Inflammatory macrophage treated with lipopolysaccharide for 1 hour (primary cell): ENCODE results near the gene DOK7.
"Not testable (repeated sequence)": the region's sequence is repeated elsewhere in the genome, so short reads cannot be mapped to it uniquely, and the experiment has no call there.

ENCODE experiments used
- DNase-seq, 2 donors: peaks; one replicate each; pipeline ENCODE4 v3.0.0-alpha.2; 2020 to 2022

DOK7 gene

DNA sequence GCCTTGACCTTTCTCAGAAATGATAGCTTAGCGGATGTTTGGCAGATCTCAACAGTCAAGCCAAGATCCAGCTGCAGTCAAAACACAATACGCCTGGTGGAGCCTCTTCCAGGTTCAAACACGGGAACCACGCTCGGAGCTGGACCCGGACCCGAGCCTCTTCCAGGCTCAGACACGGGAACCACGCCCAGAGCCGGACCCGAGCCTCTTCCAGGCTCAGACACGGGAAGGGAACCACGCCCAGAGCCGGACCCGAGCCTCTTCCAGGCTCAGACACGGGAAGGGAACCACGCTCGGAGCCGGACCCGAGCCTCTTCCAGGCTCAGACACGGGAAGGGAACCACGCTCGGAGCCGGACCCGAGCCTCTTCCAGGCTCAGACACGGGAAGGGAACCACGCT is 48.5 kb downstream of the DOK7 start:
- not testable (repeated sequence) for DNase-seq

DNA sequence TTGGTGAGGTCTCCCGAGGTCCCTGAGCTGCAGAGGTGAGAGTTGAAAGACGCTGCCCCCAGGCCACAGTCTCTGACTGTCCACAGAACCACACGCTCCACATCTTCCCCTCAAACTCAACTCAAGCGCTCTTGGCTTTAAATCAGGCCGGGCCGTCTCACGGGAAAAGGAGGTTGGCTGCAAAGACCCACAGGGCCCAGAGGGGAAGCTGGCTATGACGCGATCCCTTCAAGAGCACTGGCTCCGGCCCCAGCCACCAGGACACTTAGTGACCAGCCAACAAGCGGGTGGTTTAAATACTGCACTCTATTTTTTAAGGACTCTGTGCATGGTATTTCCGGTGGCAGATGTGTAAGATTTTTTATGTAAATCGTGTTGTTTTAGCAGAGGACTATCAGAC is 49.2 kb downstream of the DOK7 start:
- no peak for DNase-seq

GRCh38 chr4:3512719-3513118 is 49.6 kb downstream of the DOK7 start:
- no peak for DNase-seq

- DNase-seq: no peak
Observed at GRCh38 chr4:3513807-3514206, 50.7 kb downstream of the DOK7 start.

- DNase-seq: no peak
Observed at GRCh38 chr4:3514221-3514780, 51.2 kb downstream of the DOK7 start.

GRCh38 chr4:3514806-3515501 is 51.8 kb downstream of the DOK7 start:
- no peak for DNase-seq

- DNase-seq: no peak
Observed at GRCh38 chr4:3515646-3516045, 52.5 kb downstream of the DOK7 start.

DNA sequence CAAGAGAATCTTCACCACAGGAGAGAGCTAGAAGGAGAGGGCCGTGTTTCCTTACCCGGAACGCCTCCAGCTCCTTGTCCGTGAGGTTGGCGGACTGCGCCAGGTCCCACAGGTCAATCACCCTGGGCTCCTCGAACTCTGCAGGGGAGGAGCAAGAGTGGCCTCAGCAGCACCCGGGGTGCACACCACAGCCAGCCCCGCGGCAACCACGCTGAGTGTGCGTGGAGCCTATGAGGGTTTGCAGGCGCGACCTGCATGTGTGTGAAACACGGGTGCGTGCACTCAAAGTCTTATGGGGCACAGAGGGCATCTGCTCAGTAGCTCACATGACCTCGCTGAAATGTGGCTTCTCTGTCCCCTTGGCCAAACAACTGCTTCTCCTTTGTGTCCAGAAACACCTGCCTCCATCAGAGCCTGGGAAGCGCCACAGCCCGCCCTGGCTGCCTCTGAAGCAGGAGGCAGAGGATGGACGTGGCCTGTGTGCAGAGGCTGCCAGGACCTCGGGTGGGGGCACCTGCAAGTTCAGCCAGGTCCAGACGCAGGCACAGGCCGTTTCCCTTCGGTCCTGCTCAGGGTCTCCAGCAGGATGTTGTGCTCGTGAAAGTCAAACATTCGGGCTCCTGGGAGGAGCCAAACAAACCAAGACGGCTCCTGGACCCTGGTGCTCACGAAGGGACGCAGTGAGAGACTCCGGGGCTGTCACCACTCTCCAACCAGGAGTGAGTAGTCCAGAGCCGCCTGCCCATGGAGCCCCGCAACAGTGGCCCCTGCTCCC is 53.1 kb downstream of the DOK7 start:
- no peak for DNase-seq

GRCh38 chr4:3516836-3517730 is 54.0 kb downstream of the DOK7 start:
- no peak for DNase-seq

- DNase-seq: no peak
Observed at GRCh38 chr4:3517731-3518510, 54.8 kb downstream of the DOK7 start.

DNA sequence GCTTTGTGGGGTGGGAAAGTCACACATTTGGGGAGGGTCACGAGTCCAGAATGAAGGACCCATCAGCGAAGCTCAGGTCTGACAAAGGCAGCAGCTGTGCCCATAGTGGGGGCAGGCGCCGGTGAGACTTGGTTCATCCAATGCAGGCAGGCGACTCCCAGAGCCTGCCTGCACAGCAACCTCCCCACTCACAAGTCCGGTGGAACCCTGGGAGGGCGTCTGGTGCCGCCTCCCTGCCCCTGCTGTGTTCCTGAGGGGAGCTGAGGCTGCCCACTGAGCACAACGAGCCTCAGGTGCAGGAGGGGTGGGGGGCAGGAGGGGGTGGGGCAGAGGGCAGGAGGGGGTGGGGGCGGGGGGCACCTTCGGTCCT is 55.4 kb downstream of the DOK7 start:
- DNase-seq: no peak

DNA sequence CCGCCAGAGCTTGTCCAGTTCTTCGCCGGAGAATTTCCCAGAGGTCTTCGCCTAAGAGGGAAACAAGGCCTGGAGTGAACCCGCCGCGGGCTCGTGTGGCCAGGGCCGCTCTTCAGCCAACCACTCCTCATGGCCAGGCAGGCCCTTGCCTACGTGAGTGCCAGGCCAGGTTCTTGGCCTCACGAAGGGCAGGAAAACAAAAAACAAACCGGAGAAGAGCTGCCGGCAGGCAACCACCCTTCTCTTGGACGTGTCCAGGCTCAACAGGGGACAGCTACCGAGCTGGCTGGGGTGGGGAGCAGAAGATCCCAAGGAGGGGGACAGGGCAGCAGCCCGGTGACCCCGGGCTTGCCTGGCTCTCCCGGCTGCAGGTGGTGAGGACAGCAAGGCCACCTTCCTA is 55.8 kb downstream of the DOK7 start:
- no peak for DNase-seq

DNA sequence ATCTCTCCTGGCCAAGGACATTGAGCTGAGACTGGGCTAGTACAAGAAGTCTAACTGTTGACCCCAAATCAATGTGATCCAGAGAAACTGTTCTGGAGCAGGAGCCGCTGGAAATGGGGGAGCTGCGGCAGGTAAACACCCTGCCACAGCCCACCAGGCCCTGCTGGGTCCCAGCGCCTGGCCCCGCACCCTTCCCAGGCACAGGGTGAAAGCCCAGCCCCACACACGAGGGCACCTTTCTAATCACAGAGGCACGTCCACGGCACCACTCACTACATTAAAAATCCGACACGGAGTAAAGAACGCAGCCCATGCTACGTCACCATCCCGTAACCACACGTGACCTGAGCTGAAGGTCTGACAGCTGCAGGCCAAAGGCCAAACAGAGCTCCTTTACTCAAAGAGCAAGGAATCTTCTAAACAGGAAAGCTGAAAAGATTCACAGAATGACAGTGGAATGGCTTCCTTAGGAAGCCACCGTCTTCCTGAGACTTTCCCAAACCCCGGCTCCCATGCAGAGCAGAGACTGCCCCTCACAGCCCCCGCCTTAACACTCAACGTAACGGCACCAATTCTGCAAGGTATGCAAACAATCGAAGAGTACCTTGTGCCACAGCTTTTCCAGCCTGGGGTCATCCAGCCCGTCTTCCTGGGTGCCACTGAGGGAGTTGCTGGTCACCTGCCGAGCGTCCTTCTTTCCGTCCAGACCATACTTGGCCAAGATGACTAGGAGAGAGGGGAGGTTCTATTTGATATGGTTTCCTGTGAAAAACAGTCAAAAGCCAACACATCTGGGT is 56.6 kb downstream of the DOK7 start:
- DNase-seq: no peak

DNA sequence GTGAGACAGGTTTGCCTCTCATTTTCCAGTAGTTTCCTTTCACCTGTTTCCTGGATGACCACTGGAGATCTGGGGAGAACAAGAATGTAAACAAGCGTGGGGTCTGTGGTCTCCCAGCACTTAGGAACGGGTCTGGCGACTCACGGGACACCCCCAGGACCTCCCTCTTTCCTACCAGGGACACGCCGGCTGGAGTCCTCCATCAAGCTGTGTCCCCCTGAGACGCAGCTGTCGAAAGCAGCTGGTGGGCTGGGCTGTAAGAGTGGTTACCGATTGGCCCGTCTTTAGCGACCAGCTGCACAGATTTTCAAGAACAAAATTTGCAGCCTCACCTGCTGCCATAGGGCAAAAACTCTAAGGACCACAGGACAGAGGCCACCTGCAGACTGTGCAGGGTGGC is 57.2 kb downstream of the DOK7 start:
- no peak for DNase-seq

DNA sequence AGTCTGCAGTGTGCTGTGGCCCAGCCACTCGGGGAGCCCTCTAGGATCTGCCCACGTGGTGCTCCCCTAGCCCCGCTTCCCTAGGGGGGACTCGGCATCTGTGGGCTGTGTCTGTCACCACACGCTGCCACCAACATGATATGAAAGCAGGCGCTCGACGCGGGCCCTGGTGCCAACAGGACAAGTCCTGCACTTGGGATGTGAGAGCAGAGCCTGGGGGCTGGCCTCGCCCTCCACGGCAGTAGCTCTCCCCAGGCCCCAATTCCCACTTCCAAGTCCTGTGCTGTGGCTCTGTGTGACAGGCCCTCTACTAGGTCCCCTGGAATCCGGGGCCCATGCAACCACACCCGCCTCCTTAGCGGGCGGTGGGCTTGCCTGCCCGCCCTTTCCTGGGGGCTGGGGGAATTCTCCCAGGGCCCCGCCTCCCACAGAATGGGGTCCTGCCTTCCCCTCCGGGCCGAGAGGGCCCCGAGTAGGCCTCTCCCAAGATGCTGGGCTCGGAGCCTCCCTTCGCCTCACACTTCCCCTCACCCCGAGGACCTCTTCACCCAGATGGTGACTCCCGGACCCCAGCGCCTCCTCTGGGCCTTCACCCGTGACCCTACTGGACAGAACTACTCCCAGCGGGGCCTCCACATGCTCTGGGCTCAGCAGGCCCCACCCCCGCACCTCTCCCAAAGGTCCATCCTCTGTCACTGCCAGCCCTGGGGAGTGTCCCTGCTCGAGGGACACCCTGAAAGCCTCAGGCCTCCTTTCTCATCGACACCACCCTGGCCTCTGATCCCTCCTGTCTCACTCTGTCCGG is 57.9 kb downstream of the DOK7 start:
- DNase-seq: no peak

GRCh38 chr4:3521621-3522325 is 58.7 kb downstream of the DOK7 start:
- DNase-seq: no peak

DNA sequence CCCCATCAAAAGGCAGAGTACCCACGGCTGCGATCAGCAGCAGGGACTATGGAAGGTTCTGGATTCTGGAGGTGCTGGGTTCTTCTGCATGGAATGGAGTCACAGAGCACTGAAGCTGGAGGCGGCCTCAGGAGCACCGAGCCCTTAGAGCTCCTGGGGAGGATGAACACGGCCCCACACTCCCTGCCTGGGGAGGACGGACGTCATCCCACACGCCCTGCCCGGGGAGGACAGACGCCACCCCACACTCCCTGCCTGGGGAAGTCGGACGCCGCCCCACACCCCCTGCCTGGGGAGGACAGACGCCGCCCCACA is 59.2 kb downstream of the DOK7 start:
- no peak for DNase-seq

DNA sequence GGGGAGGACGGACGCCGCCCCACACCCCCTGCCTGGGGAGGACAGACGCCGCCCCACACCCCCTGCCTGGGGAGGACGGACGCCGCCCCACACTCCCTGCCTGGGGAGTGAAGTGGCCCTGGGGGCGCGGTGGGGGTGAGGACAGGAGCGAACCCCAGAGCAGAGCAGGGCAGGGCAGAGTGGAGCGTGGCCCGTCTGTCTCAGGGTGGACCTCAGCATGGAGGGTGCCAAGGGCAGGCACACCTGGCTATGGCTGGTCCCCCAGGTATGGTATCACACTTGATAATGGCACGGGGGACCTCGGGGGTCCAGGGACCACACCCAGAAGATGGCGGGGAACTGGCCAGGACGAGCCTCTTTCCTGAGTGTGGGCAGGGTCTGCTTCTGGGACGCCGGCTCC is 59.5 kb downstream of the DOK7 start:
- DNase-seq: no peak

GRCh38 chr4:3523146-3523627 is 60.1 kb downstream of the DOK7 start:
- DNase-seq: no peak

- DNase-seq: no peak
Observed at GRCh38 chr4:3523628-3524221, 60.6 kb downstream of the DOK7 start.
